ENCODE data around the gene TRAPPC3L.

- no peak for TF ChIP-seq POLR2A (IDR thresholded peaks at IDR 0.05; ENCODE audit: low read depth, low read length)
- TF ChIP-seq POLR2AphosphoS5 (IDR thresholded peaks at IDR 0.05; ENCODE audit: low read depth, low read length), result no peak
These were observed 10.4 kb downstream of the TRAPPC3L start for GRCh38 chr6:116535109-116535508.
